HepG2 (cell line): ENCODE data around the gene ALG14. TPM values are rescaled to one million over a fixed set of nuclear protein-coding genes. Genes with fewer than 3 reads are reported as not detected.
A peak's percentile ranks its signal among the peaks of the same experiment; 100 is the strongest.

ENCODE experiments used
- ATF7-NPFF ChIP-seq: sonication (generic); formaldehyde crosslinking; IDR thresholded peaks from 2 replicates; pipeline ENCODE4 v1.8.1; 2023; ENCODE audit warnings: mild to moderate bottlenecking, low read depth, missing genetic modification reagents, moderate library complexity
- DR1 ChIP-seq: sonication (generic); formaldehyde crosslinking; IDR thresholded peaks from 2 replicates; pipeline ENCODE4 v1.8.0; 2021; ENCODE audit warnings: mild to moderate bottlenecking, missing genetic modification reagents, inconsistent platforms
- ERF ChIP-seq: IDR thresholded peaks from 2 replicates; pipeline ENCODE4 v1.6.1; 2018; ENCODE audit warnings: missing biosample characterization, missing genetic modification reagents
- HNRNPLL ChIP-seq: fragments of 200-400 bp; formaldehyde crosslinking; IDR thresholded peaks from 2 replicates; pipeline ENCODE4 v1.6.1; 2017; ENCODE audit warnings: mild to moderate bottlenecking, low read depth, low read length; ENCODE audit not compliant: poor library complexity, severe bottlenecking
- KDM5A ChIP-seq: fragments of 200-600 bp; sonication (generic); IDR thresholded peaks from 2 replicates; pipeline ENCODE4 v1.7.0; 2018; ENCODE audit warnings: antibody characterized with exemption, mild to moderate bottlenecking, low read length, borderline replicate concordance
- MTF2 ChIP-seq: sonication (generic); formaldehyde crosslinking; IDR thresholded peaks from 2 replicates; pipeline ENCODE4 v1.5.0; 2020; ENCODE audit warnings: missing genetic modification reagents, borderline replicate concordance
- ZFP36L2 ChIP-seq: sonication (generic); formaldehyde crosslinking; IDR thresholded peaks from 2 replicates; pipeline ENCODE4 v1.4.0; 2020; ENCODE audit warnings: missing genetic modification reagents
- ZNF138 ChIP-seq: sonication (generic); formaldehyde crosslinking; IDR thresholded peaks from 2 replicates; pipeline ENCODE4 v1.5.0; 2020; ENCODE audit warnings: mild to moderate bottlenecking, low read depth, missing genetic modification reagents
- ZNF207 ChIP-seq: fragments of 450-650 bp; IDR thresholded peaks from 2 replicates; pipeline ENCODE4 v1.6.1; 2016; ENCODE audit warnings: antibody characterized with exemption, borderline replicate concordance
- ZNF446 ChIP-seq: sonication (generic); formaldehyde crosslinking; IDR thresholded peaks from 2 replicates; pipeline ENCODE4 v1.5.0; 2020; ENCODE audit warnings: mild to moderate bottlenecking, missing genetic modification reagents
- ZNF550 ChIP-seq: sonication (generic); formaldehyde crosslinking; IDR thresholded peaks from 2 replicates; pipeline ENCODE4 v1.4.0; 2020; ENCODE audit warnings: mild to moderate bottlenecking, missing genetic modification reagents, borderline replicate concordance
- ZNF749 ChIP-seq: sonication (generic); formaldehyde crosslinking; IDR thresholded peaks from 2 replicates; pipeline ENCODE4 v1.8.0; 2022; ENCODE audit warnings: mild to moderate bottlenecking, missing genetic modification reagents, moderate library complexity, borderline replicate concordance
- ZNF788 ChIP-seq: sonication (generic); formaldehyde crosslinking; IDR thresholded peaks from 2 replicates; pipeline ENCODE4 v1.5.0; 2020; ENCODE audit warnings: mild to moderate bottlenecking, missing genetic modification reagents, borderline replicate concordance
- polyA plus RNA-seq, 8 experiments: library from polyadenylated mRNA; depleted of rRNA in 3 of 8; stranded (reverse) in 7 of 8; unstranded in 1 of 8; fragments of >200 nt; fragmentation: Illumina TruSeq in 4 of 8; extraction: Trizol in 4 of 8; gene quantifications; 2 replicates each; pipeline versions ENCODE4 v1.2.1 to v1.2.3, GENCODE V29; 2011 to 2016; ENCODE audit warnings: low read depth in 4 of 8, missing spikeins in 1 of 8, mixed read lengths in 1 of 8; ENCODE audit not compliant: insufficient read depth in 1 of 8
- total RNA-seq, 5 experiments: library from RNA; depleted of rRNA; stranded (reverse); fragments of >200 nt; fragmentation: Illumina TruSeq; extraction: Trizol; gene quantifications; 2 replicates each; pipeline ENCODE4 v1.2.3, GENCODE V29; 2016; ENCODE audit warnings: low read depth in 1 of 5
- TF ChIP-seq, protein P1 (sequence below): sonication (generic); formaldehyde crosslinking; IDR thresholded peaks from 2 replicates; pipeline ENCODE4 v1.5.0; 2020; ENCODE audit warnings: mild to moderate bottlenecking, missing genetic modification reagents, moderate library complexity
- TF ChIP-seq, protein P2 (sequence below): sonication (generic); formaldehyde crosslinking; IDR thresholded peaks from 2 replicates; pipeline ENCODE4 v1.5.0; 2020; ENCODE audit warnings: mild to moderate bottlenecking, missing genetic modification reagents, borderline replicate concordance
- TF ChIP-seq, protein P3 (sequence below): sonication (generic); formaldehyde crosslinking; IDR thresholded peaks from 2 replicates; pipeline ENCODE4 v1.4.0; 2020; ENCODE audit warnings: missing genetic modification reagents, borderline replicate concordance
- TF ChIP-seq, protein P4 (sequence below): IDR thresholded peaks from 2 replicates; pipeline ENCODE4 v1.6.1; 2016; ENCODE audit warnings: low read depth, missing genetic modification reagents, missing compliant biosample characterization

The ALG14 gene
- total and polyA plus RNA-seq, 2 of the 13 experiments (the other 11 are each of a cell fraction or from before 2014, with no cell fraction given) = 4.5 to 12.7 TPM

DNA sequence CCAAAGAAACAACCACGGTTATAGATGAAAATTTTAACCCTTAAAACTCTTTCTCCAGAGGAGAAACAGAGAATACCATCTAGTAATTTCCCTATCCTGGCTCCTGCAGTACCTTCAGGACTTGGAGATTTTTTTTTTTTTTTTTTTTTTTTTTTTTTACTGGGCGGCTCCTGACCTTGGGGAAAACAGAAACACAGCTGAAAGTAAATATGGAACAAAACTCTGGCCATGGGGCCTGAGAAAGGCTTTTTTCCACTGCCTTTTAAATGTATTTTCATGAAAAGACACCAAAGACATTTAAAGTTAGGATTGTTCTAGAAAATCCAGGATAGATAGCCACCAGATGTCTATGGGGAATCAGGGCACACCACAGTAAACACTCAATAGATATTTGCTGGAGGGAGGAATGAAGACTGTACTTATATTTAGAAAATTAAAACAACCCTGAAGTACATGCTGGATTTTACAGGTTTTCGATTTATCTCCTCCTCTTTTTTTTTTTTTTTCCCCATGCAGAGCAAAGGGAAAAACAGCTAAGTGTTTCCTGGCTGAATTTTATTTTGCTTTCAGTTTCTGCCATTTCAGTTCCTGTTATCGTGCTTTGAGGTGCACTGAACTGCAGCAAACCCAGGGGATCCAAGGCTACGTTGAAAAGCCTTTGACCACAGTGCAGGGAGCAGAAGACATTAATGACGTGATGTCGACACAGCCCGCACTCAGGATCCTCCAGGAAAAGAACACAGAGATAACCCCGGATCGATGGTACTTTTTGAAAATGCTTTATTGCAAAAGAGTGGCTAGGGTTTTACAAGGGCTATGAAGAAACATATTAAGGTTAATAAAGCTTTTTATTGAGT lies 110.1 kb downstream of the ALG14 start (continued):
- TF ChIP-seq, protein P1, sequence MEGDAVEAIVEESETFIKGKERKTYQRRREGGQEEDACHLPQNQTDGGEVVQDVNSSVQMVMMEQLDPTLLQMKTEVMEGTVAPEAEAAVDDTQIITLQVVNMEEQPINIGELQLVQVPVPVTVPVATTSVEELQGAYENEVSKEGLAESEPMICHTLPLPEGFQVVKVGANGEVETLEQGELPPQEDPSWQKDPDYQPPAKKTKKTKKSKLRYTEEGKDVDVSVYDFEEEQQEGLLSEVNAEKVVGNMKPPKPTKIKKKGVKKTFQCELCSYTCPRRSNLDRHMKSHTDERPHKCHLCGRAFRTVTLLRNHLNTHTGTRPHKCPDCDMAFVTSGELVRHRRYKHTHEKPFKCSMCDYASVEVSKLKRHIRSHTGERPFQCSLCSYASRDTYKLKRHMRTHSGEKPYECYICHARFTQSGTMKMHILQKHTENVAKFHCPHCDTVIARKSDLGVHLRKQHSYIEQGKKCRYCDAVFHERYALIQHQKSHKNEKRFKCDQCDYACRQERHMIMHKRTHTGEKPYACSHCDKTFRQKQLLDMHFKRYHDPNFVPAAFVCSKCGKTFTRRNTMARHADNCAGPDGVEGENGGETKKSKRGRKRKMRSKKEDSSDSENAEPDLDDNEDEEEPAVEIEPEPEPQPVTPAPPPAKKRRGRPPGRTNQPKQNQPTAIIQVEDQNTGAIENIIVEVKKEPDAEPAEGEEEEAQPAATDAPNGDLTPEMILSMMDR (CRISPR knock-in tag) = no peak
- no peak for TF ChIP-seq MTF2
- TF ChIP-seq ATF7-NPFF (CRISPR knock-in tag) = no peak
- no peak for TF ChIP-seq HNRNPLL
- TF ChIP-seq ZNF138 = no peak
- no peak for TF ChIP-seq ZNF446
- TF ChIP-seq ZNF749 (CRISPR knock-in tag) = no peak
- TF ChIP-seq ZFP36L2 (CRISPR knock-in tag) = no peak
- TF ChIP-seq, protein P2, sequence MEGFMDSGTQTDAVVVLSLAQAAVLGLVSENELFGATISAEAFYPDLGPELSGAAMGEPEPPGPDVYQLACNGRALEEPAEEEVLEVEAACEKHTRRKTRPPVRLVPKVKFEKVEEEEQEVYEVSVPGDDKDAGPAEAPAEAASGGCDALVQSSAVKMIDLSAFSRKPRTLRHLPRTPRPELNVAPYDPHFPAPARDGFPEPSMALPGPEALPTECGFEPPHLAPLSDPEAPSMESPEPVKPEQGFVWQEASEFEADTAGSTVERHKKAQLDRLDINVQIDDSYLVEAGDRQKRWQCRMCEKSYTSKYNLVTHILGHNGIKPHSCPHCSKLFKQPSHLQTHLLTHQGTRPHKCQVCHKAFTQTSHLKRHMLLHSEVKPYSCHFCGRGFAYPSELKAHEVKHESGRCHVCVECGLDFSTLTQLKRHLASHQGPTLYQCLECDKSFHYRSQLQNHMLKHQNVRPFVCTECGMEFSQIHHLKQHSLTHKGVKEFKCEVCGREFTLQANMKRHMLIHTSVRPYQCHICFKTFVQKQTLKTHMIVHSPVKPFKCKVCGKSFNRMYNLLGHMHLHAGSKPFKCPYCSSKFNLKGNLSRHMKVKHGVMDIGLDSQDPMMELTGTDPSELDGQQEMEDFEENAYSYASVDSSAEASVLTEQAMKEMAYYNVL = peak; percentile 69; the same call in 1 of the 2 replicates
- no peak for TF ChIP-seq DR1 (CRISPR knock-in tag)
- TF ChIP-seq ZNF550 (CRISPR knock-in tag) = no peak
- TF ChIP-seq, protein P3, sequence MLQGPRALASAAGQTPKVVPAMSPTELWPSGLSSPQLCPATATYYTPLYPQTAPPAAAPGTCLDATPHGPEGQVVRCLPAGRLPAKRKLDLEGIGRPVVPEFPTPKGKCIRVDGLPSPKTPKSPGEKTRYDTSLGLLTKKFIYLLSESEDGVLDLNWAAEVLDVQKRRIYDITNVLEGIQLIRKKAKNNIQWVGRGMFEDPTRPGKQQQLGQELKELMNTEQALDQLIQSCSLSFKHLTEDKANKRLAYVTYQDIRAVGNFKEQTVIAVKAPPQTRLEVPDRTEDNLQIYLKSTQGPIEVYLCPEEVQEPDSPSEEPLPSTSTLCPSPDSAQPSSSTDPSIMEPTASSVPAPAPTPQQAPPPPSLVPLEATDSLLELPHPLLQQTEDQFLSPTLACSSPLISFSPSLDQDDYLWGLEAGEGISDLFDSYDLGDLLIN = no peak
- TF ChIP-seq, protein P4, sequence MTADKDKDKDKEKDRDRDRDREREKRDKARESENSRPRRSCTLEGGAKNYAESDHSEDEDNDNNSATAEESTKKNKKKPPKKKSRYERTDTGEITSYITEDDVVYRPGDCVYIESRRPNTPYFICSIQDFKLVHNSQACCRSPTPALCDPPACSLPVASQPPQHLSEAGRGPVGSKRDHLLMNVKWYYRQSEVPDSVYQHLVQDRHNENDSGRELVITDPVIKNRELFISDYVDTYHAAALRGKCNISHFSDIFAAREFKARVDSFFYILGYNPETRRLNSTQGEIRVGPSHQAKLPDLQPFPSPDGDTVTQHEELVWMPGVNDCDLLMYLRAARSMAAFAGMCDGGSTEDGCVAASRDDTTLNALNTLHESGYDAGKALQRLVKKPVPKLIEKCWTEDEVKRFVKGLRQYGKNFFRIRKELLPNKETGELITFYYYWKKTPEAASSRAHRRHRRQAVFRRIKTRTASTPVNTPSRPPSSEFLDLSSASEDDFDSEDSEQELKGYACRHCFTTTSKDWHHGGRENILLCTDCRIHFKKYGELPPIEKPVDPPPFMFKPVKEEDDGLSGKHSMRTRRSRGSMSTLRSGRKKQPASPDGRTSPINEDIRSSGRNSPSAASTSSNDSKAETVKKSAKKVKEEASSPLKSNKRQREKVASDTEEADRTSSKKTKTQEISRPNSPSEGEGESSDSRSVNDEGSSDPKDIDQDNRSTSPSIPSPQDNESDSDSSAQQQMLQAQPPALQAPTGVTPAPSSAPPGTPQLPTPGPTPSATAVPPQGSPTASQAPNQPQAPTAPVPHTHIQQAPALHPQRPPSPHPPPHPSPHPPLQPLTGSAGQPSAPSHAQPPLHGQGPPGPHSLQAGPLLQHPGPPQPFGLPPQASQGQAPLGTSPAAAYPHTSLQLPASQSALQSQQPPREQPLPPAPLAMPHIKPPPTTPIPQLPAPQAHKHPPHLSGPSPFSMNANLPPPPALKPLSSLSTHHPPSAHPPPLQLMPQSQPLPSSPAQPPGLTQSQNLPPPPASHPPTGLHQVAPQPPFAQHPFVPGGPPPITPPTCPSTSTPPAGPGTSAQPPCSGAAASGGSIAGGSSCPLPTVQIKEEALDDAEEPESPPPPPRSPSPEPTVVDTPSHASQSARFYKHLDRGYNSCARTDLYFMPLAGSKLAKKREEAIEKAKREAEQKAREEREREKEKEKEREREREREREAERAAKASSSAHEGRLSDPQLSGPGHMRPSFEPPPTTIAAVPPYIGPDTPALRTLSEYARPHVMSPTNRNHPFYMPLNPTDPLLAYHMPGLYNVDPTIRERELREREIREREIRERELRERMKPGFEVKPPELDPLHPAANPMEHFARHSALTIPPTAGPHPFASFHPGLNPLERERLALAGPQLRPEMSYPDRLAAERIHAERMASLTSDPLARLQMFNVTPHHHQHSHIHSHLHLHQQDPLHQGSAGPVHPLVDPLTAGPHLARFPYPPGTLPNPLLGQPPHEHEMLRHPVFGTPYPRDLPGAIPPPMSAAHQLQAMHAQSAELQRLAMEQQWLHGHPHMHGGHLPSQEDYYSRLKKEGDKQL (CRISPR knock-in tag) = peak; percentile 45; the same call in 1 of the 2 replicates
- TF ChIP-seq ZNF788 (CRISPR knock-in tag) = no peak
- no peak; the same call in 1 of the 2 replicates for TF ChIP-seq KDM5A
- peak; percentile 75 for TF ChIP-seq ERF (CRISPR knock-in tag)
- no peak for TF ChIP-seq ZNF207
